ENCODE measurements around the gene RCAN1. TPM values are rescaled to one million over a fixed set of nuclear protein-coding genes. Genes with fewer than 3 reads are reported as not detected.
"Not testable (repeated sequence)": the region's sequence is repeated elsewhere in the genome, so short reads cannot be mapped to it uniquely, and the experiment has no call there.

The RCAN1 gene
- total RNA-seq, 1 donor from 2014 or later: 8.7 TPM

- intact Hi-C loops (cut with micrococcal nuclease): no loop called here
Observed at GRCh38 chr21:34520764-34521508, 94.0 kb downstream of the RCAN1 start.

- intact Hi-C loops (cut with micrococcal nuclease): no loop called here
Observed at GRCh38 chr21:34520281-34520680, 94.6 kb downstream of the RCAN1 start.

GRCh38 chr21:34519694-34520093 lies 95.2 kb downstream of the RCAN1 start:
- intact Hi-C loops (cut with micrococcal nuclease): no loop called here

GRCh38 chr21:34519016-34519415 lies 95.9 kb downstream of the RCAN1 start:
- intact Hi-C loops (cut with micrococcal nuclease): no loop called here

GRCh38 chr21:34518301-34518700 lies 96.6 kb downstream of the RCAN1 start:
- intact Hi-C loops (cut with micrococcal nuclease): no loop called here

- intact Hi-C loops (cut with micrococcal nuclease): no loop called here
Observed at GRCh38 chr21:34517491-34518245, 97.2 kb downstream of the RCAN1 start.

GRCh38 chr21:34517039-34517438 lies 97.9 kb downstream of the RCAN1 start:
- intact Hi-C loops (cut with micrococcal nuclease): no loop called here

GRCh38 chr21:34514576-34515115 lies 100.3 kb downstream of the RCAN1 start:
- intact Hi-C loops (cut with micrococcal nuclease): no loop called here

GRCh38 chr21:34513129-34513675 lies 101.7 kb downstream of the RCAN1 start:
- intact Hi-C loops (cut with micrococcal nuclease): no loop called here

GRCh38 chr21:34511787-34512455 lies 103.0 kb downstream of the RCAN1 start, which contains the start of gene KCNE1:
KCNE1 (minus strand) TSS chr21:34512210; CDS start chr21:34449634, 62,576 bp downstream.
- intact Hi-C loops (cut with micrococcal nuclease): no loop called here

- intact Hi-C loops (cut with micrococcal nuclease): no loop called here
Observed at GRCh38 chr21:34511181-34511580, 103.7 kb downstream of the RCAN1 start.

- intact Hi-C loops (cut with micrococcal nuclease): loop anchor here (1.0 kb wide), 1 partner anchor 120 kb away; no protein-coding TSS in a partner anchor
Observed at GRCh38 chr21:34510148-34511142, 104.5 kb downstream of the RCAN1 start.

- intact Hi-C loops (cut with micrococcal nuclease): no loop called here
Observed at GRCh38 chr21:34509151-34509550, 105.8 kb downstream of the RCAN1 start.

- intact Hi-C loops (cut with micrococcal nuclease): no loop called here
Observed at GRCh38 chr21:34504595-34504994, 110.3 kb downstream of the RCAN1 start.

GRCh38 chr21:34502480-34503106 lies 112.3 kb downstream of the RCAN1 start:
- intact Hi-C loops (cut with micrococcal nuclease): no loop called here

- intact Hi-C loops (cut with micrococcal nuclease): no loop called here
Observed at GRCh38 chr21:34501716-34502115, 113.2 kb downstream of the RCAN1 start.

- intact Hi-C loops (cut with micrococcal nuclease): no loop called here
Observed at GRCh38 chr21:34500191-34500590, 114.7 kb downstream of the RCAN1 start.

GRCh38 chr21:34499116-34499515 lies 115.8 kb downstream of the RCAN1 start:
- intact Hi-C loops (cut with micrococcal nuclease): no loop called here

- intact Hi-C loops (cut with micrococcal nuclease): no loop called here
Observed at GRCh38 chr21:34498623-34499022, 116.3 kb downstream of the RCAN1 start.

- intact Hi-C loops (cut with micrococcal nuclease): not testable (repeated sequence)
Observed at GRCh38 chr21:34483854-34484253, 131.1 kb downstream of the RCAN1 start.

Data from T-helper 1 cell treated with Interleukin-12 subunit alpha and Interleukin-12 subunit beta and Interleukin-4 antibody, amounts not matched to agents 30 ng/mL and 1 ng/mL, for 36 hours (primary cell).